ENCODE results near the gene OR10G2. TPM values are rescaled to one million over a fixed set of nuclear protein-coding genes. Genes with fewer than 3 reads are reported as not detected.

The OR10G2 gene
- total and polyA plus RNA-seq, 2 experiments from 2014 or later = not detected

GRCh38 chr14:21673718-21674117 lies 39.0 kb upstream of the OR10G2 start, which contains the start of gene OR4E1 (continued):
- TF ChIP-seq ZNF462 (CRISPR knock-in tag; IDR thresholded peaks at IDR 0.05) = no peak
- TF ChIP-seq EZH2 (IDR thresholded peaks at IDR 0.05; ENCODE audit: low read depth, unreplicated experiment) = no peak

DNA sequence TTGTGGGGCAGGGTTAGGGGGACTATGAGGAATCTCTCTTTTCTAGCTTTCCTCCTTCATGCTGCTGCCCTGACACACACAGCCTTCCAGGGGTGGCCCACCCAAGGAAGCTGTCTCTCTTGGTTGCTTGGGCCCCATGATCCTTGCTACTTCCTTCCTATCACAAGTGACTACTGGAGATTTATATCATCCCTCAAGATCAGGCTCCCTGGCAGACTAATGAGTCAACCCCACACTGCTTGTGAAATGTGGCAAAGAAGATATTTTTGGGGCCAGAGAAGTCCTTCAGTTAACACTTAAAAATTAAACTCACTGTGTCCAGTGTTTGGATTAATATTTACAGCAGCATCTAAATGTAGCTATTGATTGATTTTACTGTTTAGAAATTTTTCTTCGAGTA lies 37.4 kb upstream of the OR10G2 start:
- Histone ChIP-seq H3F3A (replicated peaks; ENCODE audit: low read depth) (no peaks in the 10 kb centered on the region), H3K36me3 (ENCODE audit: insufficient read depth) (no peaks in the 10 kb centered on the region), H3K4me3 (no peak overlapping the region), H2AFZ (peak overlapping the region; percentile 21; the same call in 1 of the 2 replicates), H4K20me1 (replicated peaks; ENCODE audit: insufficient read depth) (no peaks in the 10 kb centered on the region), H3K27ac (ENCODE audit: low read depth) (no peak overlapping the region), H3K27me3 (ENCODE audit: insufficient read depth) (no peaks in the 10 kb centered on the region), H3K4me2 (no peak overlapping the region), H3K9me2 (ENCODE audit: insufficient read depth) (no peaks in the 10 kb centered on the region), H3K79me2 (replicated peaks; ENCODE audit: insufficient read depth) (no peaks in the 10 kb centered on the region), H3K4me1 (ENCODE audit: insufficient read depth) (no peaks in the 10 kb centered on the region)
- Mint-ChIP-seq H3K36me3 (ENCODE audit: low read depth) (no peaks in the 10 kb centered on the region), H3K9me3 (no peaks in the 10 kb centered on the region), H3K4me3 (no peak overlapping the region), H3K27me3 (ENCODE audit: insufficient read depth, low read depth, poor library complexity) (peaks cover 3% of the 10 kb centered on the region), H3K27ac (no peak overlapping the region), H3K4me1 (no peaks in the 10 kb centered on the region)
- DNase-seq (ENCODE audit: low spot score) = no peak
- ATAC-seq = no peak
- TF ChIP-seq EZH2 (IDR thresholded peaks at IDR 0.05; ENCODE audit: low read depth, unreplicated experiment) (no peak), CREB1 (CRISPR knock-in tag; IDR thresholded peaks at IDR 0.05; ENCODE audit: low read depth) (no peak), ZNF462 (CRISPR knock-in tag; IDR thresholded peaks at IDR 0.05) (no peak)
- TF ChIP-seq, protein P1, sequence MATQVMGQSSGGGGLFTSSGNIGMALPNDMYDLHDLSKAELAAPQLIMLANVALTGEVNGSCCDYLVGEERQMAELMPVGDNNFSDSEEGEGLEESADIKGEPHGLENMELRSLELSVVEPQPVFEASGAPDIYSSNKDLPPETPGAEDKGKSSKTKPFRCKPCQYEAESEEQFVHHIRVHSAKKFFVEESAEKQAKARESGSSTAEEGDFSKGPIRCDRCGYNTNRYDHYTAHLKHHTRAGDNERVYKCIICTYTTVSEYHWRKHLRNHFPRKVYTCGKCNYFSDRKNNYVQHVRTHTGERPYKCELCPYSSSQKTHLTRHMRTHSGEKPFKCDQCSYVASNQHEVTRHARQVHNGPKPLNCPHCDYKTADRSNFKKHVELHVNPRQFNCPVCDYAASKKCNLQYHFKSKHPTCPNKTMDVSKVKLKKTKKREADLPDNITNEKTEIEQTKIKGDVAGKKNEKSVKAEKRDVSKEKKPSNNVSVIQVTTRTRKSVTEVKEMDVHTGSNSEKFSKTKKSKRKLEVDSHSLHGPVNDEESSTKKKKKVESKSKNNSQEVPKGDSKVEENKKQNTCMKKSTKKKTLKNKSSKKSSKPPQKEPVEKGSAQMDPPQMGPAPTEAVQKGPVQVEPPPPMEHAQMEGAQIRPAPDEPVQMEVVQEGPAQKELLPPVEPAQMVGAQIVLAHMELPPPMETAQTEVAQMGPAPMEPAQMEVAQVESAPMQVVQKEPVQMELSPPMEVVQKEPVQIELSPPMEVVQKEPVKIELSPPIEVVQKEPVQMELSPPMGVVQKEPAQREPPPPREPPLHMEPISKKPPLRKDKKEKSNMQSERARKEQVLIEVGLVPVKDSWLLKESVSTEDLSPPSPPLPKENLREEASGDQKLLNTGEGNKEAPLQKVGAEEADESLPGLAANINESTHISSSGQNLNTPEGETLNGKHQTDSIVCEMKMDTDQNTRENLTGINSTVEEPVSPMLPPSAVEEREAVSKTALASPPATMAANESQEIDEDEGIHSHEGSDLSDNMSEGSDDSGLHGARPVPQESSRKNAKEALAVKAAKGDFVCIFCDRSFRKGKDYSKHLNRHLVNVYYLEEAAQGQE (IDR thresholded peaks at IDR 0.05; ENCODE audit: unreplicated experiment) = no peak

Measured in GM23338 (cell line).